Dermis lymphatic vessel endothelial cell (primary cell): Measurements from ENCODE around the gene ZFAND2A. TPM values are rescaled to one million over a fixed set of nuclear protein-coding genes. Genes with fewer than 3 reads are reported as not detected.

Experiments
- total RNA-seq: library from RNA; depleted of rRNA; stranded (reverse); fragments of >200 nt; gene quantifications from 2 replicates; pipeline ENCODE4 v1.2.1, GENCODE V29; 2014

The ZFAND2A gene
- total RNA-seq, result 14.1 and 14.2 TPM in 2 replicates

GRCh38 chr7:1159891-1160669 lies at the start of gene ZFAND2A:
TSS of gene ZFAND2A (minus strand) at chr7:1160196. CDS start at chr7:1158212, 1,984 bp downstream.

Other genes starting within 250 kb of the ZFAND2A start
- gene ADAP1, start 205.5 kb downstream of the ZFAND2A start, total RNA-seq, result 1.4 and 5.0 TPM in 2 replicates
- 6.3 and 6.8 TPM in 2 replicates for gene COX19, start 184.6 kb downstream of the ZFAND2A start, total RNA-seq
- gene CYP2W1, start 177.0 kb downstream of the ZFAND2A start, total RNA-seq, result not detected in 2 replicates
- 21.7 and 24.7 TPM in 2 replicates for gene GPR146, start 115.7 kb downstream of the ZFAND2A start, total RNA-seq
- gene GPER1, start 72.1 kb downstream of the ZFAND2A start, total RNA-seq, result 0.86 and 0.87 TPM in 2 replicates
- gene UNCX, start 72.7 kb upstream of the ZFAND2A start, total RNA-seq, result not detected in 2 replicates